GM06990 (cell line): ENCODE data around the gene TOR1A.

ENCODE experiments used
- DNase-seq: peaks from one replicate; pipeline ENCODE4 v3.0.0-alpha.2; 2011; ENCODE audit not compliant: insufficient read length; ENCODE audit errors: extremely low read depth
- H3K27me3 ChIP-seq: replicated peaks from 2 replicates; pipeline ENCODE4 v1.6.0; 2011; ENCODE audit warnings: low read length; ENCODE audit not compliant: control insufficient read depth, insufficient read depth
- H3K36me3 ChIP-seq: 2 replicates; pipeline ENCODE4 v1.5.1; 2011; ENCODE audit warnings: low read length; ENCODE audit not compliant: control insufficient read depth, insufficient read depth
- H3K4me3 ChIP-seq: replicated peaks from 2 replicates; pipeline ENCODE4 v1.5.1; 2011; ENCODE audit warnings: low read depth, mild to moderate bottlenecking, control low read depth, low read length
- CTCF ChIP-seq: IDR thresholded peaks from 2 replicates; pipeline ENCODE4 v1.5.1; 2011; ENCODE audit warnings: low read length, control low read depth, mild to moderate bottlenecking, inconsistent platforms; ENCODE audit not compliant: insufficient read depth, poor library complexity, severe bottlenecking

The TOR1A gene

GRCh38 chr9:129775448-129775798 is 48.5 kb downstream of the TOR1A start:
- no peak for TF ChIP-seq CTCF

GRCh38 chr9:129774791-129775447 is 49.0 kb downstream of the TOR1A start:
- Histone ChIP-seq H3K27me3 (peaks cover 2% of the 10 kb centered on the region), H3K36me3 (no peaks in the 10 kb centered on the region), H3K4me3 (no peak overlapping the region)
- TF ChIP-seq CTCF = no peak
- DNase-seq = no peak

More at GRCh38 chr9:129775448-129775798, 48.5 kb downstream of the TOR1A start:
- Histone ChIP-seq H3K27me3 (peaks cover 2% of the 10 kb centered on the region), H3K36me3 (no peaks in the 10 kb centered on the region), H3K4me3 (no peak overlapping the region)
- DNase-seq = no peak

- DNase-seq = no peak
- Histone ChIP-seq H3K36me3 (no peaks in the 10 kb centered on the region), H3K4me3 (no peak overlapping the region), H3K27me3 (peaks cover 4% of the 10 kb centered on the region)
- no peak for TF ChIP-seq CTCF
Measured at GRCh38 chr9:129773262-129774048, 50.5 kb downstream of the TOR1A start.

- TF ChIP-seq CTCF = no peak
- Histone ChIP-seq H3K4me3 (no peak overlapping the region), H3K27me3 (0 out of 2 replicates have a peak, but pooled peaks cover 2% of the 10 kb centered on the region), H3K36me3 (no peaks in the 10 kb centered on the region)
- no peak for DNase-seq
Measured at GRCh38 chr9:129770741-129771140, 53.2 kb downstream of the TOR1A start.

- Histone ChIP-seq H3K36me3 (no peaks in the 10 kb centered on the region), H3K27me3 (0 out of 2 replicates have a peak, but pooled peaks cover 2% of the 10 kb centered on the region), H3K4me3 (no peak overlapping the region)
- TF ChIP-seq CTCF = no peak
- DNase-seq = no peak
Measured at GRCh38 chr9:129769669-129770068, 54.3 kb downstream of the TOR1A start.
